Activated CD4-positive, alpha-beta memory T cell treated with anti-CD3 and anti-CD28 coated beads, Interleukin-2, amount 10 ng/mL, durations not matched to agents 7 days and 5 days (primary cell): ENCODE measurements around the gene PSG1. TPM values are rescaled to one million over a fixed set of nuclear protein-coding genes. Genes with fewer than 3 reads are reported as not detected.
"Not testable (repeated sequence)": the region's sequence is repeated elsewhere in the genome, so short reads cannot be mapped to it uniquely, and the experiment has no call there.

Experiments
- CTCF ChIA-PET: fragments of 350-600 bp; sonication (Branson Sonifier 250); formaldehyde crosslinking; loops from one replicate; lab custom pipeline; 2021; ENCODE audit warnings: antibody characterized with exemption, inconsistent platforms; lab: Charles Lee
- POLR2A ChIA-PET: fragments of 350-600 bp; sonication (Branson Sonifier 250); formaldehyde crosslinking; loops from one replicate; lab custom pipeline; 2021; ENCODE audit warnings: antibody characterized with exemption; lab: Charles Lee
- DNase-seq: peaks from one replicate; pipeline ENCODE4 v3.0.0-alpha.2; 2020
- H3K27ac Mint-ChIP-seq: one replicate; pipeline ENCODE4 v1.8.0; 2021; ENCODE audit warnings: mild to moderate bottlenecking, mixed read lengths
- H3K27me3 Mint-ChIP-seq: one replicate; pipeline ENCODE4 v1.8.0; 2021; ENCODE audit warnings: mixed read lengths
- H3K36me3 Mint-ChIP-seq: one replicate; pipeline ENCODE4 v1.8.0; 2021; ENCODE audit warnings: low read depth, mixed read lengths
- H3K4me1 Mint-ChIP-seq: one replicate; pipeline ENCODE4 v1.8.0; 2021; ENCODE audit warnings: mixed read lengths
- H3K4me3 Mint-ChIP-seq: one replicate; pipeline ENCODE4 v1.8.0; 2021; ENCODE audit warnings: mild to moderate bottlenecking, mixed read lengths
- H3K9me3 Mint-ChIP-seq: one replicate; pipeline ENCODE4 v1.8.0; 2021; ENCODE audit warnings: mixed read lengths
- total RNA-seq, 2 experiments: library from RNA; stranded (reverse); gene quantifications; one replicate each; pipeline ENCODE4 v1.2.3, GENCODE V29; 2021

PSG1 gene
- total RNA-seq, 2 experiments from 2014 or later, result not detected

GRCh38 chr19:42874136-42874535, 5.4 kb downstream of the PSG1 start:
- DNase-seq, H3K9me3 Mint-ChIP-seq, H3K4me1 Mint-ChIP-seq, CTCF ChIA-PET, POLR2A ChIA-PET, H3K27me3 Mint-ChIP-seq, H3K4me3 Mint-ChIP-seq, H3K36me3 Mint-ChIP-seq, H3K27ac Mint-ChIP-seq: not testable (repeated sequence)

- Mint-ChIP-seq H3K9me3 (no peaks in the 10 kb centered on the region), H3K4me3 (no peak overlapping the region), H3K27ac (no peak overlapping the region), H3K27me3 (no peaks in the 10 kb centered on the region), H3K36me3 (no peaks in the 10 kb centered on the region), H3K4me1 (no peaks in the 10 kb centered on the region)
- CTCF ChIA-PET, result no interaction called here
- POLR2A ChIA-PET, result no interaction called here
- DNase-seq, result no peak
Observed at GRCh38 chr19:42872608-42873007, 6.9 kb downstream of the PSG1 start.

- ChIA-PET POLR2A (no interaction called here), CTCF (no interaction called here)
- H3K27me3 Mint-ChIP-seq, result no peaks in the 10 kb centered on the region
- H3K27ac Mint-ChIP-seq, result no peak overlapping the region
- no peaks in the 10 kb centered on the region for H3K4me1 Mint-ChIP-seq
- DNase-seq, result no peak
- H3K9me3 Mint-ChIP-seq, result no peaks in the 10 kb centered on the region
- no peaks in the 10 kb centered on the region for H3K36me3 Mint-ChIP-seq
- H3K4me3 Mint-ChIP-seq, result no peak overlapping the region
Observed at GRCh38 chr19:42857544-42857867, 22.0 kb downstream of the PSG1 start.

- H3K36me3 Mint-ChIP-seq, H3K27me3 Mint-ChIP-seq, H3K27ac Mint-ChIP-seq, POLR2A ChIA-PET, CTCF ChIA-PET, H3K4me1 Mint-ChIP-seq, H3K9me3 Mint-ChIP-seq, H3K4me3 Mint-ChIP-seq: not testable (repeated sequence)
- peak; percentile 36 for DNase-seq
Observed at GRCh38 chr19:42856866-42857543, 22.5 kb downstream of the PSG1 start.

- H3K4me1 Mint-ChIP-seq, H3K36me3 Mint-ChIP-seq, CTCF ChIA-PET, H3K4me3 Mint-ChIP-seq, POLR2A ChIA-PET, H3K27ac Mint-ChIP-seq, DNase-seq, H3K9me3 Mint-ChIP-seq, H3K27me3 Mint-ChIP-seq: not testable (repeated sequence)
Observed at GRCh38 chr19:42854745-42855144, 24.8 kb downstream of the PSG1 start.

GRCh38 chr19:42853231-42853630, 26.3 kb downstream of the PSG1 start:
- H3K9me3 Mint-ChIP-seq, H3K36me3 Mint-ChIP-seq, H3K27me3 Mint-ChIP-seq, H3K4me1 Mint-ChIP-seq, H3K4me3 Mint-ChIP-seq, DNase-seq, H3K27ac Mint-ChIP-seq, POLR2A ChIA-PET, CTCF ChIA-PET: not testable (repeated sequence)

GRCh38 chr19:42852821-42853220, 26.7 kb downstream of the PSG1 start:
- H3K4me3 Mint-ChIP-seq, H3K27ac Mint-ChIP-seq, DNase-seq, POLR2A ChIA-PET, H3K27me3 Mint-ChIP-seq, H3K4me1 Mint-ChIP-seq, CTCF ChIA-PET, H3K9me3 Mint-ChIP-seq, H3K36me3 Mint-ChIP-seq: not testable (repeated sequence)

GRCh38 chr19:42851718-42852280, 27.7 kb downstream of the PSG1 start:
- H3K4me3 Mint-ChIP-seq, H3K4me1 Mint-ChIP-seq, H3K36me3 Mint-ChIP-seq, H3K9me3 Mint-ChIP-seq, H3K27ac Mint-ChIP-seq, CTCF ChIA-PET, POLR2A ChIA-PET, H3K27me3 Mint-ChIP-seq, DNase-seq: not testable (repeated sequence)

- CTCF ChIA-PET, result no interaction called here
Observed at GRCh38 chr19:42850981-42851717, 28.4 kb downstream of the PSG1 start.

GRCh38 chr19:42846597-42846996, 32.9 kb downstream of the PSG1 start:
- ChIA-PET CTCF (no interaction called here), POLR2A (no interaction called here)
- H3K4me3 Mint-ChIP-seq, result no peak overlapping the region
- H3K9me3 Mint-ChIP-seq, result no peaks in the 10 kb centered on the region
- no peaks in the 10 kb centered on the region for H3K4me1 Mint-ChIP-seq
- DNase-seq, result no peak
- no peaks in the 10 kb centered on the region for H3K27me3 Mint-ChIP-seq
- H3K36me3 Mint-ChIP-seq, result no peaks in the 10 kb centered on the region
- H3K27ac Mint-ChIP-seq, result no peak overlapping the region

More at GRCh38 chr19:42850981-42851717, 28.4 kb downstream of the PSG1 start:
- Mint-ChIP-seq H3K27me3 (no peaks in the 10 kb centered on the region), H3K27ac (no peak overlapping the region), H3K36me3 (no peaks in the 10 kb centered on the region), H3K9me3 (no peaks in the 10 kb centered on the region), H3K4me1 (no peaks in the 10 kb centered on the region), H3K4me3 (no peak overlapping the region)
- POLR2A ChIA-PET, result no interaction called here
- no peak for DNase-seq

GRCh38 chr19:42843631-42844030, 35.9 kb downstream of the PSG1 start:
- H3K36me3 Mint-ChIP-seq, H3K27me3 Mint-ChIP-seq, H3K9me3 Mint-ChIP-seq, H3K4me1 Mint-ChIP-seq, H3K27ac Mint-ChIP-seq, POLR2A ChIA-PET, DNase-seq, H3K4me3 Mint-ChIP-seq, CTCF ChIA-PET: not testable (repeated sequence)

- H3K4me1 Mint-ChIP-seq, POLR2A ChIA-PET, H3K4me3 Mint-ChIP-seq, H3K36me3 Mint-ChIP-seq, CTCF ChIA-PET, H3K27me3 Mint-ChIP-seq, H3K27ac Mint-ChIP-seq, DNase-seq, H3K9me3 Mint-ChIP-seq: not testable (repeated sequence)
Observed at GRCh38 chr19:42832746-42833442, 46.6 kb downstream of the PSG1 start.

- H3K27me3 Mint-ChIP-seq, H3K4me3 Mint-ChIP-seq, CTCF ChIA-PET, H3K36me3 Mint-ChIP-seq, H3K4me1 Mint-ChIP-seq, H3K27ac Mint-ChIP-seq, H3K9me3 Mint-ChIP-seq, POLR2A ChIA-PET, DNase-seq: not testable (repeated sequence)
Observed at GRCh38 chr19:42832023-42832680, 47.4 kb downstream of the PSG1 start.
